Measurements from ENCODE around the gene R3HDM2. TPM values are rescaled to one million over a fixed set of nuclear protein-coding genes. Genes with fewer than 3 reads are reported as not detected.

Gene R3HDM2
- total and polyA plus RNA-seq, 2 donors (not counting 1 experiment from before 2014, with no cell fraction given): 21.3 to 22.8 TPM

GRCh38 chr12:57210926-57211692 lies 219.7 kb downstream of the R3HDM2 start:
- Histone ChIP-seq H3K4me2 (ENCODE audit: extremely low read depth, insufficient read depth, low read length) (no peak overlapping the region), H3K79me2 (ENCODE audit: control insufficient read depth, insufficient read depth, low read length) (no peaks in the 10 kb centered on the region), H2AFZ (ENCODE audit: low read length) (no peak overlapping the region), H3K4me1 (ENCODE audit: control insufficient read depth, extremely low read depth, insufficient read depth, low read length) (peaks cover 3% of the 10 kb centered on the region), H3K36me3 (ENCODE audit: control insufficient read depth, insufficient read depth, low read length) (peaks cover 56% of the 10 kb centered on the region), H3K27ac (ENCODE audit: insufficient read depth, low read length) (no peak overlapping the region), H4K20me1 (ENCODE audit: control insufficient read depth, extremely low read depth, insufficient read depth, low read length) (no peaks in the 10 kb centered on the region), H3K4me3 (replicated peaks in 1 of 4; ENCODE audit: control extremely low read depth in 1 of 4, insufficient read depth in 1 of 4, low read depth in 3 of 4, low read length in 4 of 4) (no peak overlapping the region), H3K9ac (ENCODE audit: insufficient read depth, low read length) (no peak overlapping the region), H3K9me3 (ENCODE audit: control insufficient read depth, insufficient read depth, low read depth, low read length) (no peaks in the 10 kb centered on the region), H3K27me3 (ENCODE audit: control insufficient read depth, insufficient read depth, low read length) (peaks cover 10% of the 10 kb centered on the region)
- TF ChIP-seq EZH2 (IDR thresholded peaks at IDR 0.05; ENCODE audit: low read length, missing control alignments) (no peak), CTCF (conservative IDR thresholded peaks at IDR 0.05 in 1 of 2, IDR thresholded peaks at IDR 0.05 in 1 of 2; ENCODE audit: low read depth in 1 of 2, low read length in 2 of 2) (no peak)
- no peak for DNase-seq (ENCODE audit: low read depth in 2 of 2)

- DNase-seq (ENCODE audit: low read depth in 2 of 2): no peak
- Histone ChIP-seq H2AFZ (ENCODE audit: low read length) (no peak overlapping the region), H3K4me1 (ENCODE audit: control insufficient read depth, extremely low read depth, insufficient read depth, low read length) (peaks cover 3% of the 10 kb centered on the region), H4K20me1 (ENCODE audit: control insufficient read depth, extremely low read depth, insufficient read depth, low read length) (no peaks in the 10 kb centered on the region), H3K9me3 (ENCODE audit: control insufficient read depth, insufficient read depth, low read depth, low read length) (no peaks in the 10 kb centered on the region), H3K4me3 (replicated peaks in 1 of 4; ENCODE audit: control extremely low read depth in 1 of 4, insufficient read depth in 1 of 4, low read depth in 3 of 4, low read length in 4 of 4) (no peak overlapping the region), H3K9ac (ENCODE audit: insufficient read depth, low read length) (no peak overlapping the region), H3K27ac (ENCODE audit: insufficient read depth, low read length) (no peak overlapping the region), H3K79me2 (ENCODE audit: control insufficient read depth, insufficient read depth, low read length) (no peaks in the 10 kb centered on the region), H3K4me2 (ENCODE audit: extremely low read depth, insufficient read depth, low read length) (no peak overlapping the region), H3K36me3 (ENCODE audit: control insufficient read depth, insufficient read depth, low read length) (peaks cover 63% of the 10 kb centered on the region), H3K27me3 (ENCODE audit: control insufficient read depth, insufficient read depth, low read length) (peaks cover 5% of the 10 kb centered on the region)
- no peak for TF ChIP-seq EZH2 (IDR thresholded peaks at IDR 0.05; ENCODE audit: low read length, missing control alignments)
- TF ChIP-seq CTCF (conservative IDR thresholded peaks at IDR 0.05 in 1 of 2, IDR thresholded peaks at IDR 0.05 in 1 of 2; ENCODE audit: low read depth in 1 of 2, low read length in 2 of 2): no peak
Observed at GRCh38 chr12:57210461-57210860, 220.4 kb downstream of the R3HDM2 start.

- Histone ChIP-seq H3K79me2 (ENCODE audit: control insufficient read depth, insufficient read depth, low read length) (no peaks in the 10 kb centered on the region), H3K36me3 (ENCODE audit: control insufficient read depth, insufficient read depth, low read length) (peaks cover 68% of the 10 kb centered on the region), H4K20me1 (ENCODE audit: control insufficient read depth, extremely low read depth, insufficient read depth, low read length) (no peaks in the 10 kb centered on the region), H3K4me1 (ENCODE audit: control insufficient read depth, extremely low read depth, insufficient read depth, low read length) (peaks cover 3% of the 10 kb centered on the region), H3K4me3 (replicated peaks in 1 of 4; ENCODE audit: control extremely low read depth in 1 of 4, insufficient read depth in 1 of 4, low read depth in 3 of 4, low read length in 4 of 4) (no peak overlapping the region), H3K9ac (ENCODE audit: insufficient read depth, low read length) (no peak overlapping the region), H3K4me2 (ENCODE audit: extremely low read depth, insufficient read depth, low read length) (no peak overlapping the region), H3K27me3 (ENCODE audit: control insufficient read depth, insufficient read depth, low read length) (peaks cover 2% of the 10 kb centered on the region), H2AFZ (ENCODE audit: low read length) (no peak overlapping the region), H3K9me3 (ENCODE audit: control insufficient read depth, insufficient read depth, low read depth, low read length) (no peaks in the 10 kb centered on the region), H3K27ac (ENCODE audit: insufficient read depth, low read length) (no peak overlapping the region)
- DNase-seq (ENCODE audit: low read depth in 2 of 2): no peak
- TF ChIP-seq CTCF (conservative IDR thresholded peaks at IDR 0.05 in 1 of 2, IDR thresholded peaks at IDR 0.05 in 1 of 2; ENCODE audit: low read depth in 1 of 2, low read length in 2 of 2) (no peak), EZH2 (IDR thresholded peaks at IDR 0.05; ENCODE audit: low read length, missing control alignments) (no peak)
Observed at GRCh38 chr12:57209916-57210315, 220.9 kb downstream of the R3HDM2 start.

All from fibroblast of lung (primary cell).